Measurements from ENCODE around the gene GFOD1.

GRCh38 chr6:13419422-13420195 is 67.8 kb downstream of the GFOD1 start:
- no peak for TF ChIP-seq CTCF (conservative IDR thresholded peaks at IDR 0.05)
- TF ChIP-seq EZH2 (IDR thresholded peaks at IDR 0.05; ENCODE audit: low read depth), result no peak
